ENCODE results near the gene ZP2.
A peak's percentile ranks its signal among the peaks of the same experiment; 100 is the strongest.

The ZP2 gene

DNA sequence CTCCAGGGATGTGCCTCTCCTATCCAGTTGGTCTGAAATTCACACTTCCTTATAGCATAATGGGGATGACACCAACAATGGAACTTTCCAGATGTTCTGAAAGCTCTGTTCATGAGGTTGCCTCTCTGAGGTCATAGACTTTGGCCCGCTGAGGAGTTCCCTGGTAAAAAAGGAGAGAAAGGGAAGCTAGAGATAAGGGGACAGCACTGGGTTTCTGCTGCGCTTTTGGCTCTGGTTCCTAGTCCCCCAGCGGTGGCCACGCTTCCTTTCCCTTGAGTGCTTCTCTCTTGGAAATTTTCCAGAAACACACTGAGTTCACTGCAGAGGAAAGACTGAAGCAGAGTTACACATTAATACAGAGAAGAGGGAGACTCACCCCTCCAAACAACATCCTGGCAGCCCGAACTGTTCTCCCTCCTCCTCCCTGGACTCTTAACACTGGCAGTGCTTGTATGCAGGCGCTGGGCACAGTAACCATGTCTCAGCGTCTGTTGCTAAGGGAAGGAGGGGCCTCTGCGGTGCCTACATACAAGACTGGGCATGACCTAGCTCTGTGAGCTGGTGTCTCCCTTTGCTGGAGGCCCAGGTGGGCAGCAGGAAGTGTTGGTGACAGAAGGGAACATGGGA is 60.9 kb downstream of the ZP2 start, which contains the start of gene DNAH3:
TSS of gene DNAH3 (minus strand) at position 472 of the 627 bp plus-strand sequence. CDS start 527 bp downstream, outside the sequence.
- TF ChIP-seq GLIS3 (CRISPR knock-in tag; IDR thresholded peaks at IDR 0.05) = no peak
- no peak for TF ChIP-seq TCF4 (CRISPR knock-in tag; IDR thresholded peaks at IDR 0.05; ENCODE audit: borderline replicate concordance)
- TF ChIP-seq BACH2 (CRISPR knock-in tag; IDR thresholded peaks at IDR 0.05; ENCODE audit: borderline replicate concordance) = no peak
- TF ChIP-seq ZNF565 (CRISPR knock-in tag; conservative IDR thresholded peaks at IDR 0.05; ENCODE audit: low read depth) = no peak
- ATAC-seq = peak; percentile 74
